Activated effector memory CD4-positive, alpha-beta T cell treated with anti-CD3 and anti-CD28 coated beads, Interleukin-2, amount 50 U/mL, for 16 hours (primary cell): ENCODE results near the gene FAIM2.
"Not testable (repeated sequence)": the region's sequence is repeated elsewhere in the genome, so short reads cannot be mapped to it uniquely, and the experiment has no call there.

ENCODE experiments used
- DNase-seq: peaks from one replicate; pipeline ENCODE4 v3.0.0-alpha.2; 2020

FAIM2 gene

DNA sequence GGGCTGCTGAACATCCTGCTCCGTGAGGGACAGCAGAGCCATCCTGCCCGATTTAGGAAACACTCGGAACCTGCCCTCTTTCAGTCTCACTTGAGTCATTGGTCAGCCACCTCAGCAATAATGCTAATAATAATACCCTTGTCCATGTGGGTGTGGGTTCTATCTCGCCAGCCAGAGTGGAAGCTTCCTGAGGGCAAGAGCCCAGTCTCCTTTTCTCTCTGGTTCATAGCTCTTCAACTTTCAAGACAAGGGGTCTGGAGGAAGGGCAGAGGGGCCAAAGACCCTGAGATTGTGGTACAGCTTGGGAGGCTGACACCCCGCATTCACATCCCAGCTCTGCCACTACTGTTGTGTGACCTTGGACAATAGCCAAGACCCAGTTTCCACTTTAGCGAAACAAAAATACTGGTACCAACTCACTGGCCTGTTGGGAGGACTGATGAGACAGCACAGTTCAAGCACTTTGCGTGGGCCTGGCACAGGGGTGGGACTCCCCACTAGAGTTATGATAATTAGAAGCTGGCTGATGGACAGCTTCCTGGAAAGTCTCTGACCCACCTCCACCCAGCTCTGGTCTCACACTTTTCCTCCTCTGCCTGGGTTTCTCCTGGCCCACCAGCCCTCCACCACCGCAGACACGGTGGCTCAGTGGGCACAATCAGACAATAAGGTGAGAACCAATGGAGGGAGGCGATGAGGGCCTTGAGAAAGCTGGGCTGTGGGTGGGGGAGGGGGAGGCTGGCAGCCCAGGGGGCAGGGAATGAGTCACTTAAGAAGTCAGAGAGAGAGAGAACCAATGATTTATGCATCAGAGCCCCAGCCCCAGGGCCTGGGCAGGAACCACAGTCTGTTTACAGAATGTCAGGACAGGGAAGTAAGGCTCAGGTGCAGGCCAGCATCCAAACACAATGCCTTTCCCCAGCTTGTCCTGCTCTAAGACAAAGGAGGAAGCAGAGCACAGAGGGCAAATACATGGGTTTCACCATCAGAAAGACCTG is 9.6 kb downstream of the FAIM2 start:
- DNase-seq = no peak

DNA sequence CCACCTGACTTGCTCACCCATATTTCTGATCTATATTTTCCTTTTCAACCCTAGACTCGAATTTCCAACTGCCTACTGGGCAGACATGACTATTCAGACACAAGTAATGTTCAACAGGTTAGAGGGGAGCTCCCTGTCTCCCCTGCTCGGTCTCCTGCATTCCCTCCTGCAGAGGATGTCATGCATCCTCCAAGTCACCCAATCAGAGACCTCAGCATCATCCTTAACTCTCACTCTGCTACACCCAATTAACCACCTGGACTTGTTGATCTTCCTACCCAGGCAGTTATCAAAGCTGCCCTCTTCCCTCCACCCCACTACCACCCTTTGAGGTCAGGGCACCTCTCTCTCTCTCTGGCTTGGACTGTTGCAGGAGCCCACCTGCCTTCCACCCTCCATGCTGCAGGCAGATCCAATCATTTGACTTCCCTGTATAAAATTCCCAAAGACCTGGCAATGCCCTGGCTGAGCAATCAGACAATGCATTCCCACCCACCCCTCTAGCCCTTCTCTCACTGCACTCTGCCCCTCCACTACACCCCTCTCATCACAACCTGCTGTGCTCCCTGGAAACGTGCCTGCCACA is 10.9 kb downstream of the FAIM2 start:
- DNase-seq = no peak

DNA sequence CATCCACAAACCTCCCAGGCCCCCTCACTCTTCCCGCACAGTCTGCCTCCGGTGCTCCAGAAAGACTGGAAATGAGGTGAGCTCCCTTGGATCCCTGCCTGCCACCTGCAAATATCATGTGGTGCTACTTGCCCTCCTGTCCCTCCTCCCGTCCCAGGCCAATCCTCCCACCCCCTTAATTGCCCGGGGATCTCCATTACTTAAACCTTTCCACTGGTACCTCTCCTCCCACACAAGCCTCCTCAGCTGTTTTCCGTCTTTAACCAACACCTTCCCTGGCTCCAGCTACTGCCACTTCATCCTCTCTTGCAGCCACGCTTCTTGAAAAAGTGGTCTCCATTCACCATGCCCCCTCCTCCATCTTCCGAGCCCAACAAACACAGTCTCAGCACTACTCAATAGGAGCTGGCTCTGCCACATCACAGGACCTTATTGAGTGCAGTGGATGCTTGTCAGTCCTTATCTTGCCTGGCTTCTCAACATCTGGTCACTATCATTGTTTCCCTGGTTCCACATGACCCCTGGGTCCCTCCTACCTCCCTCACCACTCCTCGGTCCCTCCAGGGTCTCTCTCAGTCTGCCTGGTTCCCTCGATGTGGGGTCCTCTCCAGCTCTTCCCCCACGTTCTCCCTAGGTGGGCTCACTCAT is 11.5 kb downstream of the FAIM2 start:
- no peak for DNase-seq

DNA sequence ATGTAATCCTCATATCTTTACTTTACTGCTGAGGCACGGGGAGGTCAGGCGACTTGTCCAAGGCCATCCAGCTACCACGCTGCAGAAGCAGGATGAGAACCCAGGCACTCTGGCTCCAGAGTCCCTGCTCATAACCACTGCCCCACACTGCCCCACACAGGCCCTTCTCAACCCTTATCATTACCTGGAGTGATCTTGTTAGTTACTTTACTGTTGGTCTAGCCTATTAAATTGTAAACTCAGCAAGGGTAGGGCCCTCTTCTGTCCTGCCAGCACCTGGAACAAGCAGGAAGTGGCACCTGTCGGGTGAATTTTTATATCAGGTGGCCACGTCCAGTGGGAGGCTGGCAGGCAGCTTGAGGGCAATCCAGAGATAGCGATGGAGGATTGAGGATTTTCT is 12.2 kb downstream of the FAIM2 start:
- DNase-seq = no peak

DNA sequence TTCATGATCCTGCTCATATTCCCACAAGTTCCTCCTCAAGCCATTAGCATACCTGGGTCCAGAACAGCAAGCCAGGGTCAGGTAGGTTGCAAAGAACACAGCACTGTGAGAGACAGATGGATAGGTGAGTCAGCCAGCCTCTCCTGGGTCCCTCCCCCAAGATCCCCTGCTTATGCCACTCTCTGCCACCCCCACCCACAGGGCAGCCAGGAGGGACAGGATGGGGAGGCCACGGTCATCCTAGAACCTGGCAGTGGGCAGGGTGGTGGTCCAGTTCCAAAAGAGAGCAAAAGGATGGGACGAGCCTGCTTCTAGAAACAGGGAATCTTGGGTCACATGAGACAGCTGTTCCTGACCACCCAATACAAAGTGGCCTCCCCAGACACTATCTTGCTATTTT is 12.7 kb downstream of the FAIM2 start:
- no peak for DNase-seq

DNA sequence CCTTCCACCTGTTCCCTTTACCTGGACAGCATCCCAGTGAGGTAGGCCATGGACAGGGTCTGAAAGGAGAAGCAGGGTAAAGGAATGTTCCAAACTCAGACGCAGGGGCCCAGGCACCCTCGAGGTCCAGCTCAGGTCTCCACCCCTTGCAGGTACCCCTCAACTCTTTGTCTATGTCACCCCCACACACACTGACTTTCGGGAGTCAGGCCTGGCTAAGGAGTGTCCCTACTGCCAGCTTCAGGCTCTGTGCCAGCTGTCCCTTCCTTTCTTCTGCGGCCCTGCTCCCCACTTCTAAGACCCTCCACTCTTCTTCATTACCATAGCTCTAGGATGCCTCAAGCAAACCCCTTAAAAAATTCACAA is 13.6 kb downstream of the FAIM2 start:
- no peak for DNase-seq

DNA sequence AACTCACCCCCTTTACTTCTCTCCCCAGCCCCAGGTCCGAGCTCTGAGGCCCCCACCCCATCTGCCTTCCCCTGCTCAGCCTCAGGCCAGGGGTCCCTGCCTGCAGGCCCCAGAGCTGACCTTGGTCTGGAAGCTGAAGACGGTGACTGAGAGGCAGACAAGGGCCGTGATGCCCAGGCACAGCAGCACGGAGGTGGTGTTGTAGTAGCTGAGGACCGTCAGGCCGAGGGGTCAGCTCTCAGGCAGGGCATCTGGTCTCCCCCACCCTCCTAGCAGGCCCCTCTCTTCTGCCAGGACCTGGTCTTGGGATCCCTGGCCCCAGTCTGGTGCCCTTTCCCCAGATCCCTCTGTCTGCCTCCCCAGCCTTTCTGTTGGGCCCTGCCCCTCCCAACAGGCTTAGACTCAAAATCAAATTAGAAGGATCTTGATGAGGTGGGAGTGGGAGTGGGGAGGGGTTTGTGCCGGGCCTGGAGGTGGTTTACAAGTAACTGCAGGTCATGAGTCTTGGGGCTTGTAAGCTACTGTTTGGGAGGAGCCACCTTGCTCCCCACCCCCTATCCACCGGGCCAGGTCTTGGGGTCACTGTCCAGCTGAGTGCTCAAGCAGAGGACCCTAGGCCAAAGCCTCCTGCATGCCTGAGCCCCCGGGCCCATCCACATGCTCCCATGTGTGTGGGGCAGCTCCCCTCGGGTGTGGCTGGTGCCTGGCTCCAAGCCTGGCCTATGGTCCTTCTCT is 14.2 kb downstream of the FAIM2 start:
- DNase-seq = no peak

DNA sequence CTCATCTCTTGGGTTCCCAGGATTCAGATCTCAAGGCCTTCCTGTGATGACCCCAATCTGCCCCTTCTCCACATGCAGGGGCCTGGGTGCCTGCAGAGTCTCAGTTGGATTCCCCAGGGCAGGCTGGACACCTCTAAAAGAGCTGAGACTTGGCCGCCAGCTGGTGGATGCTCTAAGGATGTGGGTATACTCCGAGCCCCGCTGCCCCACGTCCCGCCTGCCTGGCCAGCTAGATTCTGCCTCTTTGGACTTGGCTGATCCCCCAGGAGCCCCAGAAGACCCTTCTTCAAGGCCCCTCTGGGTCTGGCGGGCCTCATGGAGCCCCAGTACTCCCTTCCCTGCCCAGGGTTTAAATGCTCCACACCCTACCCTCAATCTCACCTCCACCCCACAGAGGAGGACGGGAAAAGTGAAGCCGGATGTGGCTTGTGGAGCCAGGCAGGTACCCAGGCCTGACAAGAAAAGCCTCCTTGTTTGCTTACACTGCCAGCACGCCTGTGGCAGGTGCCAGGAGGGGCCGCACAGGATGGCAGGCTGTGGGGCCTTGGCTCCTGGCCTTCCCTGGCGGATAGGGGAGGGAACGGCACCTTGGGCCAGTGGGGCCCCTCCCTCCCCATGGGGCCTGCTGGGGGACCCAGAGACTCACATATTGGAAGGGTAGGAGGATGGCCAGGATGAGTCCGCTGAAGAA is 15.1 kb downstream of the FAIM2 start:
- no peak for DNase-seq

DNA sequence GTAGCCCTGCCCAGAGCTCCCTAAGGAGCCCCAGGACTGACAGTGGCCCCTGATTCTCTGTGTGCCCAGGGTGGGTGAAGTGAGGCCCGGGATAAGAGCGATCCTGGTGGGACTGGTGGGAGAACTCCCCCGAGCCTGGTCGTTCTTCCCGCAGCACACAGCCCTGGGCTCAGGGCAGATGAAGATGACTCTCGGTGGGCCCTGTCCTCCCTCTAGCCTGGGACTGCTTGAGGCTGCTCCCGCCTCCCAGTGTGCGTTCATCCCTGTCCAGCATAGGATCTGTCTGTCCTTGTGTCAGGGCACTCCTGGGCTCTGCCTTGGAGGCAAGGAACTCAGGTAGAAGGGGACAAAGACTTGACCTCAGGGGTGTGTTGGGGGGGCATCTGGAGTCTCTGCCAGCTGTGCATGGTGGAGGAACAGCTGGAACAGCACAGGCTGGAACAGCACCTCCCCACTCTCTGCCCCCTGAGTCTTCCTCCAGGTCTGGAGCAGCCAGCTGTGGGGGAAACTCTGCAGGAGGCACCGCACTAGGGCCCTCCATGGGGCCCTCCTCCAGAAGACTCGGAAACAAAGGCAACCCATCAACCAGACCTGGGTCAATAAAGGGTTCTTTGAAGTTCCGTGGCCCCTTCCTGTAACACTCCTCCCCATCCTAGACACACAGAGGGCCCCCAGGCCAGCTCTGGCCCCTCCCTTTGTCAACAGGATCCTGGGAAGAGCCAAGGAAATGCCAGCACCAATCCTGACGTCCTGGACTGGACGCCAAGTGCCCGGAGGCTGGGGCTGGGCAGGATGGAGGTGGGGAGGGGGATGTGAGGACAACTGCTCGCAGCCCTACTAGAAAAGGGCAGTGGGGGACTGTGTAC is 15.9 kb downstream of the FAIM2 start:
- no peak for DNase-seq

DNA sequence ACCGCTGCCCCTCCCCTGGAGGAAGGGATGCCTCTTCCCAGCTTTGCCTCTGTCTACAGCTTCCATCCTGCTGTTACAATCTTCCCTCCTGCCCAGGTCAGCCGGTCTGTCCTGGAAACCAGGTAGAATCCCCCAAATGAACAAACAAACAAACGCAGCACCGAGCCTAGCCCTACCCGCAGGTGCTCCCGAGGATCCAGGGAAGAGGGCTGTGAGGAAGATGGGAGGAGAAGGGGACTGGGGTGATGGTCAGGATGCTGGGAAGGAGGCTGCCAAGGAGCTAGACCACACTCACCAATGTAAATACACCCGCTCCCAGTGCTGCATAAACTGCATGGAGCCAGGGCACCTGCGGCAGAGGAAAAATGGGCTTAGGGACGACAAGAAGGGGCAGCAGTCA is 16.6 kb downstream of the FAIM2 start:
- DNase-seq = no peak

DNA sequence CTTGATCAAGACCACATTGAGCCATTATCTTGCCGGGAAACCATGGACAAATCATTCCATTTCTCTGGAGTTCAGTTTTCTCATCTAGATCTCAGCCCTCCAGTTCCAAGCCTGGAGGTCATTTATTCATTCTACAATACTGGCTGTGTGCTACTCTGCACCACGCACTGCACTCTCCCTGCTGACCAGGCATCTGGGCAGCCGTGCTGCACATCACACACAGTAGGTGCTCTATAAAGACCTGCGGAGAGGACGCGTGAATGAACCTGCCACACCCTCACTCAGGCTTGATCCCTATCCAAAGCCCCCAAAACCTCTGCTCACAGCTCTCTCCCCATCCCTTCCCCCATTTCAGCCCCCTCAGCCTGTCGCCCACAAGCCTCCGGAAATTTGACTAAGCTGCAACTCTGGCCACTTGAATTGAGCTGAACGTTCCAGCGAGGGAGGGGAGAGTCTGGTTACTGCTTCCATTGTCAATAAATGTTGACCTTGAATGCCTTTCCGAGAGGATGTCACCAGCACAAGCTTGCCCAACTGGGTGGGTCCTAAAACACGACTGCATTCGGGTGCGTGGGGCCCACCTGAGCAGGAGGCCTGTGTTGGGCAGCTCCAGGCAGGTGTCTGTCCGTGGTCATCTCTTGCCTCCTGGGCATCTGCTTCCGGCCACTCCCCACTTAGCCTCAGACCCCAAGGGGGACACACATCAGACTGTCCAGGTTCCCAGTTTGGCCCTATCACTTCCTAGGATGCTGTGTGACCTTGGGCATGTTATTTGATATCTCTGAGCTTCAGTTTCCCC is 17.8 kb downstream of the FAIM2 start:
- no peak for DNase-seq

DNA sequence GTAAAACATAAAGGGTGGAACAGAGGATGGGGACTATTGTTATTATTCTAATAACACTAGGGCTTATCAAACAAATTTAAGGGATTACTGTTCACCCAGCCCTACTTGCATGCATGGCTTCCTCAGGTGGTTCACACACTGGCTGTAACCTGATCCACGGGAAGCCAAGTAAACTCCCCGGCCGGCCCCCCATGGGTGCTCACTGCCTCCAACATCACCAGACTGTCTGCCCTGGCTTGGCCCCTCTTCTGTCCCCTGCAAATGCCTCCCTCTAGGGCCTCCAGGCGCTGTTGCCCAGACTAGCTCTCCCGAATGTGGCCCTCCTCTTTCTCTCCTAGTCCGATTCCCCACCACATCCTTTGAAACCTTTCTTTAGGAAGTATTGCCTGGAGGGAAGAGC is 18.6 kb downstream of the FAIM2 start:
- DNase-seq = no peak

DNA sequence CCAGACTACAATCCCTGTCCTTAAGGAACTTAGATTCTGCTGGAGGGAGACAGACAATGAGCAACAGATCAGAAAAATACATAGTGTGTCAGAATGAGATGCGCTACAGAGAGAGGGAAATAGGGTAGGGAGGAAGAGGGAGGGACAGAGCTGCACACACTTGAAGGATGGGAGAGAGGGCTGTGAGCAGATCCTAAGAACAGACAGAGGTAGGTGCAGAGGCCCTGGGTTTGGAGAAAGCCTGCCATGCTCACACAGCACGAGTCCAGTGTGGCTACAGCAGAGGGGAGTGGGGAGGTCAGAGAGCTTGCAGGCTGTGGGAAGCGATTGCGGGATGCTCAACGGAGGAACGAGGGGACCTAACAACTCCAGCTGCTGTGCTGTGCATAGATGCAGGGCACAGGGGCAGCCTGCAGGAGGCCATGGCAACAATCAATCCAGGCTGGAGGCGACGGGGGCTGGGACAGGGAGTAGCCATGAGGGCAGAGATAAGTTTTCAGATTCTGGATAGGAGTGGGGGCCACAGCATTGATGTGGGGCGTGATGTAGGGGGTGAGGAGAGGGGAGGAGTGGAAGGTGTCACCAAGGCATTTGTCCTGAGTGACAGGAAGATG is 20.7 kb downstream of the FAIM2 start:
- no peak for DNase-seq

DNA sequence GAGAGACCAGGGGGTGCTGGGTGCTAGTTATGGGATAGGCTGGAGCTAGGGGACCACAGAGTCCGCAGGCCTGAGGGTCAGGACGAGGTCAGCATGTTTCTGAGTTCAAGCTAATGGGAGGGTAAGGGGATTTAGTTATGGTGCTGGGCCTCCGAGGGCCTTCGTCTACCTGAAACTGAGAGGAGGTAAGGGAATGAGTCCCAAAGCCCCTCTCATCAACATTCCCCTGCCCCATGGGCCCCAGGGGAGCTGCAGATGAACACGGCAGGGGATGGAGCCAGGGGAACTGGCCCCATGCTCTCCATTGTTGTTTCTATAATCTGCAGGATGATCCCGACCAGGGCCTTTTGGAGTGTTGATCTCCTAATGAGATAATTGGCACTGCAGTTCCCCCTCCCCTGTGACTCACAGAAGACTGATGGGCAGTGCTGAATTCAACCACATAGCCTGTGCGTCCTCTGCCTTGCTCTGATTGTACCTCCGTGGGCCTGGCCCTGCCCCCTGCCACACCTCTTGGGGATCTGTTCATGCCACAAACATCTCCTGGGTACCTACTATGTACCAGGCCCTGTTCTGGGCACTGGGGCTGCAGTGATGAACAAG is 21.4 kb downstream of the FAIM2 start:
- no peak for DNase-seq

DNA sequence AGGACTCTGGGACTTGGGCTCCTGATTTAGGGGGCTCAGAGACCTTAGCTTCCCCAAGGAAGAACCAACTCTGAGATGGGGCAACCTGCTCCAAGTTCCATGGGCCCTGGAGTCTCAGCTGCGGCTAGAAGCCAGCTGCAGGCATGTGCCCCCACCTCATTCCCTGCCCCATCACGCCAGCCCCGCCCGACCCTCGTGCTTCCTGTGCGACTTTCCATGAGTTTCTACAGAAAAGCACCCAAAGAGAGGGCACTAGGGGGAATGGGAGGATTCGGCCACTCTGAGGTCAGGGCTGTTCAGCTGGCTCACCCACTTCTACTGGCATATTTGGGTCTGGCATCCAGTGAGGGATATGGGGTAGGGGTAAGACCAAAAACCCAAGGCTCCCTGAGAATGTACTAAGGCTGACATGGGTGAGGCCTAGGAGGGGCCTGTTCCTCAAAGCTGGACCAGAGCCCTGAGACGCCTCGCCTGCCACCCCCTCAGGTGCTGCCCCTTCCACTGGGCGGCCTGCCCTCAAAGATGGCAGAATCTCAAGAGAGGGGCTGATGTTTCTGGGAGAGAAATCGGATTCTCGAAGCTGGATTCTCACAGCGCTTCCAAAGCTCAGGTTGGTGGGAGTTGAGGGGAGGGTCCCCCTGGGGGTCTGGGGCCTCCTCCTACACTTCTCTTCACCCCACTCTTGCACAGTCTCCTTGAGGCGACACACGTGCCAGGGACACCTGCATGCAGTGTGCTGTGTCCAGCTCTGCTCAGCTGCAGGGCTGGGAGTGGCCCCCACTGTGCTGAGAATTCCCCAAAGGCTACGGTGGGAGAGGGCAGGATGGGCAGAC is 22.1 kb downstream of the FAIM2 start:
- DNase-seq = no peak

DNA sequence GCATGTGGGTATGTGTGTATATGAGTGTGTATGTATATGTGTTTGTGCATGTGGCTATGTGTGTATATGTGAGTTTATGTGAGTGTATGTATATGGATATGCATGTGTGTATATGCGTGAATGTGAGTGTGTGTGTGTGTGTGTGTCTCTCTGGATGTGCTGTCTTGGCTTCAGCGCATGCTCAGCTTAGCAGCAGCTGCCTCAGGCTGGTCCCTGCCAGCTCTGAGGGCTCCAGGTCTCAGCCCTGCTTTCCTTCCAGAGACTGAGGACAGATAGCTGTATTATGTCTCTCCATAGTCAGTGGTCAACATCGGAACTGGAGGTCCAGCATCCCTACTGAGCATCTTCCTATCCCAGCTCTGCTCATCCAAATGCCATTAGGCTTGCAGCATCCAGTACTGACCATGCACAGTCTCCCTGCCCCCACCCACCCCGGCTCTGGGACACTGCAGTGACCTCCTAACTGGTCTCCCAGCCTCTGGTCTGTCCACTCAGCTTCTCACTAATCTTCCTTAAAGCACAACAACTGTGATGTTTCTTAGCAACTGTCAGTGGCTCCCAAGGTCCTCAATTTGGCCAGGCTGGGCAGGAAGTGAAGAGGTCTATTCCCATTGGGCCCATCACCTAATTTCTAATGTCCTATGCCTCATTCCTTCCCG is 22.8 kb downstream of the FAIM2 start:
- DNase-seq = no peak

DNA sequence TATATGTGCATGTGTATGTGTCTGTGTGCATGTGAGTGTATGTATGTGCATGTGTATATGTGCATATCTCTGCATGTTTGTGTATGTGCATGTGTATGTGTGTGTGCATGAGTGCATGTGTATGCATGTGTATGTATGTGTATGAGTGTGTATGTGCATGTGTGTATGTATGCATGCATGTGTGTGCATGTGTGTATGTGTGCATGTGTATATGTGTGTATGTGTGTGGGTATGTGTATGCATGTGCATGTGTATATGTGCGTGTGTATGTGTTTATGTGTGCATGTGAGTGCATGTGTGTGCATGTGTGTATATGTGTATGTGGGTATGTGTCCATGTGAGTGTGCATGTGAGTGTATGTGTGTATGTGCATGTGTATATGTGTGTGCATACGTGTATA is 24.6 kb downstream of the FAIM2 start:
- not testable (repeated sequence) for DNase-seq

DNA sequence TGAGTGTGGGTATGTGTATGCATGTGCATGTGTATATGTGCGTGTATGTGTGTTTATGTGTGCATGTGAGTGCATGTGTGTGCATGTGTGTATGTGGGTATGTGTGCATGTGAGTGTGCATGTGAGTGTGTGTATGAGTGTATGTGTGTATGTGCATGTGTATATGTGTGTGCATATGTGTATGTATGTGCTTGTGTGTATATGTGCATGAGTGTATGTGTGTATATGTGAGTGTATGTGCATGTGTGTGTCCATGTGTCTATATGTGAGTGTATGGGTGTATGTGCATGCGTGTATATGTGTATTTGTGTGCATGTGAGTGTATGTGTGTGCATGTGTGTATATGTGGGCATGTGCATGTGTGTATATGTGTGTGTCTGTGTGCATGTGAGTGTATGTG is 25.7 kb downstream of the FAIM2 start:
- DNase-seq = no peak
